Smooth muscle cell (in vitro differentiated cells): ENCODE data around the gene ATP5PO. TPM values are rescaled to one million over a fixed set of nuclear protein-coding genes. Genes with fewer than 3 reads are reported as not detected.
A peak's percentile ranks its signal among the peaks of the same experiment; 100 is the strongest.

Experiments
- DNase-seq: peaks from one replicate; lab custom pipeline; 2025; ENCODE audit not compliant: unreplicated experiment; lab: John Stamatoyannopoulos, UW
- H2AFZ ChIP-seq: fragments of 200-600 bp; sonication (generic); 2 replicates; pipeline ENCODE4 v1.6.0; 2016; ENCODE audit warnings: antibody characterized with exemption, low read depth, mild to moderate bottlenecking
- H3F3A ChIP-seq: fragments of 200-600 bp; sonication (generic); 2 replicates; pipeline ENCODE4 v1.6.0; 2017; ENCODE audit warnings: antibody characterized with exemption, low read depth
- H3K27ac ChIP-seq: fragments of 200-600 bp; sonication (generic); 2 replicates; pipeline ENCODE4 v1.5.1; 2016; ENCODE audit warnings: low read depth, mild to moderate bottlenecking
- H3K27me3 ChIP-seq: fragments of 200-600 bp; sonication (generic); 2 replicates; pipeline ENCODE4 v1.6.1; 2016; ENCODE audit warnings: low read depth, mild to moderate bottlenecking
- H3K36me3 ChIP-seq: fragments of 200-600 bp; sonication (generic); 2 replicates; pipeline ENCODE4 v1.5.1; 2016; ENCODE audit warnings: low read depth
- H3K4me1 ChIP-seq: fragments of 200-600 bp; sonication (generic); 2 replicates; pipeline ENCODE4 v1.5.1; 2016; ENCODE audit warnings: low read depth
- H3K4me2 ChIP-seq: fragments of 200-600 bp; sonication (generic); 2 replicates; pipeline ENCODE4 v1.6.0; 2016; ENCODE audit warnings: mild to moderate bottlenecking
- H3K4me3 ChIP-seq: fragments of 200-600 bp; sonication (generic); 2 replicates; pipeline ENCODE4 v1.5.1; 2016; ENCODE audit warnings: mild to moderate bottlenecking
- H3K79me2 ChIP-seq: fragments of 200-600 bp; sonication (generic); 2 replicates; pipeline ENCODE4 v1.6.0; 2016; ENCODE audit warnings: low read depth, mild to moderate bottlenecking
- H3K9ac ChIP-seq: fragments of 200-600 bp; sonication (generic); 2 replicates; pipeline ENCODE4 v1.6.0; 2016; ENCODE audit warnings: low read depth
- H3K9me3 ChIP-seq: fragments of 200-600 bp; sonication (generic); replicated peaks from 2 replicates; pipeline ENCODE4 v1.5.1; 2016; ENCODE audit warnings: low read depth
- H4K20me1 ChIP-seq: fragments of 200-600 bp; sonication (generic); 2 replicates; pipeline ENCODE4 v1.6.0; 2016; ENCODE audit warnings: low read depth
- CTCF ChIP-seq: fragments of 200-600 bp; sonication (generic); IDR thresholded peaks from 2 replicates; pipeline ENCODE4 v1.5.1; 2017; ENCODE audit warnings: borderline replicate concordance, mild to moderate bottlenecking, antibody characterized with exemption; ENCODE audit not compliant: insufficient read depth, poor library complexity, severe bottlenecking
- WGBS: methylation state at CpG from one replicate; pipeline ENCODE4 v1.1.7; 2016; ENCODE audit warnings: low lambda C conversion rate; 5-methylcytosine and 5-hydroxymethylcytosine counted together
- polyA plus RNA-seq: library from polyadenylated mRNA; unstranded; fragments of >200 nt; fragmentation: Nextera tagmentation; extraction: Ambion mirVana; gene quantifications from 2 replicates; pipeline ENCODE4 v1.2.1, GENCODE V29; 2016
- total RNA-seq: library from RNA; depleted of rRNA; stranded (reverse); fragments of >200 nt; gene quantifications from 2 replicates; pipeline ENCODE4 v1.2.3, GENCODE V29; 2014

ATP5PO gene
- total and polyA plus RNA-seq, 2 experiments from 2014 or later: 226 to 363 TPM

GRCh38 chr21:33866826-33867225 lies 48.8 kb downstream of the ATP5PO start:
- no peaks in the 10 kb centered on the region for H3K9me3 ChIP-seq
- TF ChIP-seq CTCF: no peak
- H3K9ac ChIP-seq: peak overlapping the region; percentile 68
- no peaks in the 10 kb centered on the region for H4K20me1 ChIP-seq
- no peaks in the 10 kb centered on the region for H3K79me2 ChIP-seq
- no peak overlapping the region for H3K4me3 ChIP-seq
- no peaks in the 10 kb centered on the region for H3K27me3 ChIP-seq
- 13% methylated on average over 2 of the region's 2 CpGs for WGBS
- no peaks in the 10 kb centered on the region for H3K36me3 ChIP-seq
- no peak for DNase-seq
- peak overlapping the region; percentile 93 for H3K27ac ChIP-seq
- peaks cover 15% of the 10 kb centered on the region for H3F3A ChIP-seq
- peak overlapping the region; percentile 46 for H3K4me2 ChIP-seq
- H2AFZ ChIP-seq: no peak overlapping the region
- no peaks in the 10 kb centered on the region for H3K4me1 ChIP-seq

GRCh38 chr21:33865996-33866575 lies 49.5 kb downstream of the ATP5PO start:
- Histone ChIP-seq H4K20me1 (no peaks in the 10 kb centered on the region), H2AFZ (no peak overlapping the region)

GRCh38 chr21:33865176-33865575 lies 50.4 kb downstream of the ATP5PO start:
- DNase-seq: no peak
- WGBS: 94% methylated on average over 9 of the region's 9 CpGs

More at GRCh38 chr21:33865996-33866575, 49.5 kb downstream of the ATP5PO start:
- Histone ChIP-seq H3K36me3 (no peaks in the 10 kb centered on the region), H3K4me3 (no peak overlapping the region), H3K79me2 (no peaks in the 10 kb centered on the region), H3K4me1 (no peaks in the 10 kb centered on the region), H3K9ac (peak overlapping the region; percentile 68), H3K4me2 (peak overlapping the region; percentile 46), H3K9me3 (no peaks in the 10 kb centered on the region), H3F3A (peaks cover 12% of the 10 kb centered on the region), H3K27me3 (no peaks in the 10 kb centered on the region), H3K27ac (peak overlapping the region; percentile 93)
- DNase-seq: no peak
- no peak for TF ChIP-seq CTCF
- WGBS: 81% methylated on average over 8 of the region's 8 CpGs

More at GRCh38 chr21:33865176-33865575, 50.4 kb downstream of the ATP5PO start:
- H3K27ac ChIP-seq: no peak overlapping the region
- no peaks in the 10 kb centered on the region for H3K27me3 ChIP-seq
- peaks cover 3% of the 10 kb centered on the region for H3F3A ChIP-seq
- no peaks in the 10 kb centered on the region for H3K4me1 ChIP-seq
- TF ChIP-seq CTCF: no peak
- H3K4me2 ChIP-seq: no peak overlapping the region
- no peak overlapping the region for H2AFZ ChIP-seq
- no peaks in the 10 kb centered on the region for H3K79me2 ChIP-seq
- no peak overlapping the region for H3K4me3 ChIP-seq
- H3K36me3 ChIP-seq: no peaks in the 10 kb centered on the region
- H3K9me3 ChIP-seq: no peaks in the 10 kb centered on the region
- no peaks in the 10 kb centered on the region for H4K20me1 ChIP-seq
- no peak overlapping the region for H3K9ac ChIP-seq
